ENCODE results near the gene KMT2E. TPM values are rescaled to one million over a fixed set of nuclear protein-coding genes. Genes with fewer than 3 reads are reported as not detected.

The KMT2E gene
- total RNA-seq, 1 experiment from 2014 or later = 38.2 TPM

DNA sequence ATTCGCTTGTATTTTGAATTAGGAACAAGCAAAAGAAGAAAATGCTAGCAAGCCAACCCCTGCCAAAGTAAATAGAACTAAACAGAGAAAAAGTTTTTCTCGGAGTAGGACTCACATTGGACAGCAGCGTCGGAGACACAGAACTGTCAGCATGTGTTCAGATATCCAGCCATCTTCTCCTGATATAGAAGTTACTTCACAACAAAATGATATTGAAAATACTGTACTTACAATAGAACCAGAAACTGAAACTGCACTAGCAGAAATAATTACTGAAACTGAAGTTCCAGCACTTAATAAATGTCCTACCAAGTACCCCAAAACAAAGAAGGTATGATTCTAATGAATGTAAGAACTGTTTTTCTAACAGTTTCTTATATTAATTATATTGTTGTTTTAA is 87.9 kb downstream of the KMT2E start:
- Mint-ChIP-seq H3K36me3 (ENCODE audit: insufficient read depth in 1 of 3, low read depth in 3 of 3) (peaks cover 12 to 50% (median 47%) of the 10 kb centered on the region in 3 experiments), H3K4me1 (0 out of 4 replicates have a peak, but pooled peaks cover 0 to 2% of the 10 kb centered on the region in 2 experiments)
- TF ChIP-seq, protein P1, sequence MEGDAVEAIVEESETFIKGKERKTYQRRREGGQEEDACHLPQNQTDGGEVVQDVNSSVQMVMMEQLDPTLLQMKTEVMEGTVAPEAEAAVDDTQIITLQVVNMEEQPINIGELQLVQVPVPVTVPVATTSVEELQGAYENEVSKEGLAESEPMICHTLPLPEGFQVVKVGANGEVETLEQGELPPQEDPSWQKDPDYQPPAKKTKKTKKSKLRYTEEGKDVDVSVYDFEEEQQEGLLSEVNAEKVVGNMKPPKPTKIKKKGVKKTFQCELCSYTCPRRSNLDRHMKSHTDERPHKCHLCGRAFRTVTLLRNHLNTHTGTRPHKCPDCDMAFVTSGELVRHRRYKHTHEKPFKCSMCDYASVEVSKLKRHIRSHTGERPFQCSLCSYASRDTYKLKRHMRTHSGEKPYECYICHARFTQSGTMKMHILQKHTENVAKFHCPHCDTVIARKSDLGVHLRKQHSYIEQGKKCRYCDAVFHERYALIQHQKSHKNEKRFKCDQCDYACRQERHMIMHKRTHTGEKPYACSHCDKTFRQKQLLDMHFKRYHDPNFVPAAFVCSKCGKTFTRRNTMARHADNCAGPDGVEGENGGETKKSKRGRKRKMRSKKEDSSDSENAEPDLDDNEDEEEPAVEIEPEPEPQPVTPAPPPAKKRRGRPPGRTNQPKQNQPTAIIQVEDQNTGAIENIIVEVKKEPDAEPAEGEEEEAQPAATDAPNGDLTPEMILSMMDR (conservative IDR thresholded peaks at IDR 0.05) = no peak

More for the DNA sequence above, 87.9 kb downstream of the KMT2E start:
- H3K23me2 ChIP-seq (ENCODE audit: insufficient read length, low read depth, low read length, poor library complexity, severe bottlenecking) = no peaks in the 10 kb centered on the region
- H3T11ph ChIP-seq (ENCODE audit: low read length) = no peak overlapping the region
- no peak overlapping the region for H2BK20ac ChIP-seq (ENCODE audit: low read depth, low read length, poor library complexity, severe bottlenecking)
- Mint-ChIP-seq H3K27me3 (ENCODE audit: low read depth) (no peaks in the 10 kb centered on the region), H3K27ac (no peak overlapping the region), H3K9me3 (no peaks in the 10 kb centered on the region), H3K4me3 (no peak overlapping the region)
- H3K14ac ChIP-seq (ENCODE audit: insufficient read depth, low read length) = no peak overlapping the region
- no peak overlapping the region for H2AK5ac ChIP-seq (ENCODE audit: insufficient read length, low read length)
- no peaks in the 10 kb centered on the region for H3K79me2 ChIP-seq (ENCODE audit: insufficient read depth, low read length)
- H2BK15ac ChIP-seq (ENCODE audit: low read depth, low read length) = no peak overlapping the region
- no peak overlapping the region for H3K56ac ChIP-seq (ENCODE audit: insufficient read length, low read depth, low read length)
- H3K9ac ChIP-seq (ENCODE audit: extremely low read depth, insufficient read length, low read length) = no peak overlapping the region
- no peak for DNase-seq
- H2AFZ ChIP-seq (ENCODE audit: low read length) = no peak overlapping the region
- no peak overlapping the region for H2BK120ac ChIP-seq (ENCODE audit: low read depth, low read length, poor library complexity, severe bottlenecking)
- H3K27ac ChIP-seq (ENCODE audit: insufficient read length, low read depth, low read length) = no peak overlapping the region
- no peaks in the 10 kb centered on the region for H3K9me3 ChIP-seq (ENCODE audit: control insufficient read depth, low read depth, low read length)
- no peak overlapping the region for H3K4ac ChIP-seq (ENCODE audit: low read depth, low read length)
- no peak overlapping the region for H4K5ac ChIP-seq (ENCODE audit: insufficient read length, low read depth, low read length)
- H3K79me1 ChIP-seq (ENCODE audit: insufficient read depth, low read depth, low read length, poor library complexity, severe bottlenecking) = no peaks in the 10 kb centered on the region
- H2BK12ac ChIP-seq (ENCODE audit: insufficient read length, low read depth, low read length) = no peak overlapping the region
- no peaks in the 10 kb centered on the region for H3K4me1 ChIP-seq (ENCODE audit: insufficient read depth, low read length)
- H2BK5ac ChIP-seq (ENCODE audit: insufficient read length, low read length) = no peak overlapping the region
- no peak overlapping the region for H4K91ac ChIP-seq (ENCODE audit: insufficient read length, low read depth, low read length)
- H3K27me3 ChIP-seq (ENCODE audit: insufficient read depth, low read length) = no peaks in the 10 kb centered on the region
- no CpG with 5 or more reads among the region's 4 CpGs for WGBS (ENCODE audit: extremely low coverage, insufficient read length, low lambda C conversion rate)
- H3K23ac ChIP-seq (ENCODE audit: insufficient read length, low read depth, low read length) = no peak overlapping the region
- H3K18ac ChIP-seq (ENCODE audit: insufficient read length, low read depth, low read length) = no peak overlapping the region
- no peak overlapping the region for H3K4me2 ChIP-seq (ENCODE audit: insufficient read depth, insufficient read length, low read length)
- H4K8ac ChIP-seq (replicated peaks; ENCODE audit: insufficient read length, low read depth, low read length) = no peak overlapping the region
- no peaks in the 10 kb centered on the region for H4K20me1 ChIP-seq (ENCODE audit: control insufficient read depth, insufficient read depth, insufficient read length)
